ENCODE data around the gene RNF130.

Gene RNF130

DNA sequence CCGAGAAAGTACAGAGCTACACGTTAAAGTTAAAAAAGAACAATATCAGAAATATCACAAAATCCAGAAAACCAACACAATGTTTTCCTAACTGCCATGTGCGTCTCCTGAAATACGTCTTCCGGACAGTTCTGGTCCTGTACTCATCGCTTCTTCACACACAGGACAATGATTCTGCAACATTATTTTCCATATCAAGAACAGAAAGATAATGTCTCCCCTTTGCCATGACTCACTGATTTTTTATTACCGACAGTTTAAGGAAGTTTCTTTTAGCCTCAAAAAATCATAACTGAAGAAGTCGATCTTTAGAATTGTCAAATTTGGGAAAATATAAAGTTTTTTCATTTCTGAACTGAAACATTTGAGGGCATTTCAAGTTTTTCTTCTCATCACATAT is 166.4 kb downstream of the RNF130 start:
- no peak for DNase-seq (ENCODE audit: insufficient read length)
- TF ChIP-seq TAF1 (IDR thresholded peaks at IDR 0.05; ENCODE audit: borderline replicate concordance, low read depth, low read length) (no peak), POLR2A (IDR thresholded peaks at IDR 0.05; ENCODE audit: low read depth, low read length) (no peak), POLR2AphosphoS5 (IDR thresholded peaks at IDR 0.05; ENCODE audit: low read depth, low read length) (no peak)

More for the DNA sequence above, 166.4 kb downstream of the RNF130 start:
- no peak for FAIRE-seq
